ENCODE data around the gene SUSD5. TPM values are rescaled to one million over a fixed set of nuclear protein-coding genes. Genes with fewer than 3 reads are reported as not detected.
A peak's percentile ranks its signal among the peaks of the same experiment; 100 is the strongest.

SUSD5 gene
- total RNA-seq, 1 experiment from 2014 or later = not detected

DNA sequence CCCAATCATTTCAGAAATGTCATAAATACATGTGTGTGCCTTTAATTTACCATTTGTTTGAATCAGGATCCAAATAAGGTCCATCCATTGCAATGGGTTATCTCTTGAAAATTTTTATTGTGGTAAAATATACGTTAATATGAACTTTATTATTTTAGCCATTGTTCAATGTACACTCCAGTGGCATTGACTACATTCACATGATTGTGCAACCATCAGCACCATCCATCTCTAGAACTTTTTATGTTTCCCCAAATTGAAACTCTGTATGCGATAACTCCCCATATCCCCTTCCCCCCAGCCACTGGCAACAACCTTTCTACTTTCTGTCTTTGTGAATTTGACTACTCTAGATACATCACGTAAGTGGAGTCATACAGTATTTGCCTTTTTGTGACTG is 92.8 kb downstream of the SUSD5 start:
- CTCF ChIA-PET = no interaction called here
- intact Hi-C loops (cut with micrococcal nuclease) = no loop called here

DNA sequence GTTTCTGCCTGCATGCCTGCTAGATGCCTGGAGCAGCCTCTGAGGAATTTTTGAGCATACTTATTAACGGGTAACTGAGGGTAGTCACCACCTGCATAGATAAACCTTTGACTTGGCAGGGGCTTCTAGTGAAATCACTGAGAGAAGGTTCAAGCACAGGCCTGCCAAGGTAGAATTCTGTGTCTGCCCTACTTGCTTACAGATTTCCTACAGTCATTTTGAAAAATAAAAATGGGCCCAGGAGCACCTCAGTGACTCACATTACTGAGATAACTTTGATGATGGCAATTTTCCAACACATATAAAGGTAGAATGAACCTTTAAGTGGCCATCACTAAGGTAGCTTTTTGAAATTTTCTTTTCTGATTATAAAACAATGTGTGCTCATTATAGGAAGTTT is 94.0 kb downstream of the SUSD5 start:
- no peak for DNase-seq
- Histone ChIP-seq H3K9me3 (ENCODE audit: low read length) (no peaks in the 10 kb centered on the region), H3K79me2 (ENCODE audit: low read length) (peaks cover 8% of the 10 kb centered on the region), H4K20me1 (ENCODE audit: low read length) (no peaks in the 10 kb centered on the region; the same call in 1 of the 2 replicates), H3K9ac (ENCODE audit: low read length) (no peak overlapping the region), H3K4me3 (ENCODE audit: low read length) (no peak overlapping the region), H3K27ac (ENCODE audit: low read length) (no peak overlapping the region), H2AFZ (ENCODE audit: low read length) (no peak overlapping the region), H3K27me3 (ENCODE audit: low read length) (no peaks in the 10 kb centered on the region), H3F3A (ENCODE audit: low read length, unreplicated experiment) (no peaks in the 10 kb centered on the region), H3K4me2 (ENCODE audit: low read length) (no peak overlapping the region), H3K4me1 (ENCODE audit: insufficient read depth, low read length) (no peaks in the 10 kb centered on the region), H3K36me3 (ENCODE audit: low read depth, low read length) (peaks cover 65% of the 10 kb centered on the region), H3K9me2 (replicated peaks; ENCODE audit: low read length) (no peaks in the 10 kb centered on the region)
- CTCF ChIA-PET = no interaction called here
- no peak for TF ChIP-seq EZH2 (IDR thresholded peaks at IDR 0.05; ENCODE audit: low read length, unreplicated experiment)
- TF ChIP-seq, protein P1, sequence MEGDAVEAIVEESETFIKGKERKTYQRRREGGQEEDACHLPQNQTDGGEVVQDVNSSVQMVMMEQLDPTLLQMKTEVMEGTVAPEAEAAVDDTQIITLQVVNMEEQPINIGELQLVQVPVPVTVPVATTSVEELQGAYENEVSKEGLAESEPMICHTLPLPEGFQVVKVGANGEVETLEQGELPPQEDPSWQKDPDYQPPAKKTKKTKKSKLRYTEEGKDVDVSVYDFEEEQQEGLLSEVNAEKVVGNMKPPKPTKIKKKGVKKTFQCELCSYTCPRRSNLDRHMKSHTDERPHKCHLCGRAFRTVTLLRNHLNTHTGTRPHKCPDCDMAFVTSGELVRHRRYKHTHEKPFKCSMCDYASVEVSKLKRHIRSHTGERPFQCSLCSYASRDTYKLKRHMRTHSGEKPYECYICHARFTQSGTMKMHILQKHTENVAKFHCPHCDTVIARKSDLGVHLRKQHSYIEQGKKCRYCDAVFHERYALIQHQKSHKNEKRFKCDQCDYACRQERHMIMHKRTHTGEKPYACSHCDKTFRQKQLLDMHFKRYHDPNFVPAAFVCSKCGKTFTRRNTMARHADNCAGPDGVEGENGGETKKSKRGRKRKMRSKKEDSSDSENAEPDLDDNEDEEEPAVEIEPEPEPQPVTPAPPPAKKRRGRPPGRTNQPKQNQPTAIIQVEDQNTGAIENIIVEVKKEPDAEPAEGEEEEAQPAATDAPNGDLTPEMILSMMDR (conservative IDR thresholded peaks at IDR 0.05; ENCODE audit: low read depth, low read length) = no peak
- TF ChIP-seq EZH2phosphoT487 (IDR thresholded peaks at IDR 0.05; ENCODE audit: borderline replicate concordance, low read length) = no peak
- ATAC-seq = no peak
- intact Hi-C loops (cut with micrococcal nuclease) = no loop called here
- BruUV-seq (replicated peaks) = no TSS peak
- POLR2A ChIA-PET (ENCODE audit: unreplicated experiment) = no interaction called here

More for the DNA sequence above, 92.8 kb downstream of the SUSD5 start:
- no peaks in the 10 kb centered on the region for H4K20me1 ChIP-seq (ENCODE audit: low read length)
- no peak for TF ChIP-seq EZH2 (IDR thresholded peaks at IDR 0.05; ENCODE audit: low read length, unreplicated experiment)
- TF ChIP-seq, protein P1 (conservative IDR thresholded peaks at IDR 0.05; ENCODE audit: low read depth, low read length) = no peak
- ATAC-seq (peak; percentile 42; the same call in 1 of the 2 replicates), DNase-seq (no peak)
- H3K4me1 ChIP-seq (ENCODE audit: insufficient read depth, low read length) = no peaks in the 10 kb centered on the region
- no peak overlapping the region for H2AFZ ChIP-seq (ENCODE audit: low read length)
- no TSS peak for BruUV-seq (replicated peaks)
- H3K9me2 ChIP-seq (replicated peaks; ENCODE audit: low read length) = no peaks in the 10 kb centered on the region
- no peak overlapping the region for H3K4me2 ChIP-seq (ENCODE audit: low read length)
- no peaks in the 10 kb centered on the region for H3F3A ChIP-seq (ENCODE audit: low read length, unreplicated experiment)
- no peaks in the 10 kb centered on the region for H3K9me3 ChIP-seq (ENCODE audit: low read length)
- H3K4me3 ChIP-seq (ENCODE audit: low read length) = no peak overlapping the region
- H3K27me3 ChIP-seq (ENCODE audit: low read length) = no peaks in the 10 kb centered on the region
- H3K36me3 ChIP-seq (ENCODE audit: low read depth, low read length) = peaks cover 63% of the 10 kb centered on the region
- no peaks in the 10 kb centered on the region; the same call in 1 of the 2 replicates for H3K79me2 ChIP-seq (ENCODE audit: low read length)
- no peak overlapping the region for H3K27ac ChIP-seq (ENCODE audit: low read length)
- H3K9ac ChIP-seq (ENCODE audit: low read length) = no peak overlapping the region
- POLR2A ChIA-PET (ENCODE audit: unreplicated experiment) = no interaction called here

DNA sequence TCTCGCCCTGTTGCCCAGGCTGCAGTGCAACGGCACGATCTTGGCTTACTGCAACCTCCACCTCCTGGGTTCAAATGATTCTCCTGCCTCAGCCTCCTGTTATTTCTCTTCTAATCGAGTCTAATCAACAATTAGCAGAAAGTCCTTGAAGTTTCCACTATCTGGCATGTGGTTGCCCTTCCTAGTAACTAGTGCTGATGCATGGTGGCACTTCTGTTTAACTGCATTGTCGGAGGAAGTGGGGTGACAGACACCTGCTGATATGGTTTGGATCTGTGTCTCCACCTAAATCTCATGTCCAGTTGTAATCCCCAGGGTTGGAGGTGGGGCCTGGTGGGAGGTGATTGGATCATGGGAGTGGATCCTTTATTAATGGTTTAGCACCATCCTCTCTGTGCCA is 95.6 kb downstream of the SUSD5 start:
- Histone ChIP-seq H3K4me3 (ENCODE audit: low read length) (no peak overlapping the region), H3K36me3 (ENCODE audit: low read depth, low read length) (peaks cover 63% of the 10 kb centered on the region), H3K79me2 (ENCODE audit: low read length) (peaks cover 24% of the 10 kb centered on the region), H3K9ac (ENCODE audit: low read length) (no peak overlapping the region), H3K27ac (ENCODE audit: low read length) (no peak overlapping the region), H4K20me1 (ENCODE audit: low read length) (no peaks in the 10 kb centered on the region; the same call in 1 of the 2 replicates), H3K4me2 (ENCODE audit: low read length) (no peak overlapping the region), H2AFZ (ENCODE audit: low read length) (no peak overlapping the region), H3K9me2 (replicated peaks; ENCODE audit: low read length) (no peaks in the 10 kb centered on the region), H3K27me3 (ENCODE audit: low read length) (no peaks in the 10 kb centered on the region), H3F3A (ENCODE audit: low read length, unreplicated experiment) (no peaks in the 10 kb centered on the region), H3K4me1 (ENCODE audit: insufficient read depth, low read length) (no peaks in the 10 kb centered on the region), H3K9me3 (ENCODE audit: low read length) (no peaks in the 10 kb centered on the region)
- TF ChIP-seq, protein P1 (conservative IDR thresholded peaks at IDR 0.05; ENCODE audit: low read depth, low read length) = no peak
- TF ChIP-seq EZH2phosphoT487 (IDR thresholded peaks at IDR 0.05; ENCODE audit: borderline replicate concordance, low read length) (no peak), EZH2 (IDR thresholded peaks at IDR 0.05; ENCODE audit: low read length, unreplicated experiment) (no peak)
- ATAC-seq (no peak), DNase-seq (no peak)
- POLR2A ChIA-PET (ENCODE audit: unreplicated experiment) = no interaction called here
- no TSS peak for BruUV-seq (replicated peaks)
- intact Hi-C loops (cut with micrococcal nuclease) = no loop called here
- CTCF ChIA-PET = no interaction called here

Data from PC-3 (cell line).